Measurements from ENCODE around the gene EVC.

Gene EVC

DNA sequence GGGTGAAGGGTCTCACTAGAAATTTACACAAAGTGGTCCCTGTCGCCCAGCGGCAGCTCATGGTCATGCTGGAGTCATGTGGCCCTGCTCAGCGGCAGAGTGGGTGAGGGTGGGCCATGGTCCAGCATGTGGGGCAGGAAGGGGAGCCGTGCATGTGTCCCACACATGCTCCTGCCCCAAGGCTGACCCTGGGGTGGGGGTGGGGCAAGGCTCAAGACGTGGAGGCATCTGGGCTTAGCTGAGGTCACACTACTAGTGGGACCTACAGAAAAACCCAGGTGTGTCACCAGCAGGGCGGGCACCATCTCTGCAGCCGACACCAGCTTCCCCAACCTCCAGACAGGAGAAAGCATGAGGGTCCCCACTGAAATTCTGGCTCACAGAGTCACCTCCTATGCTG lies 42.4 kb downstream of the EVC start:
- Histone ChIP-seq H3K27me3 (ENCODE audit: low read depth, low read length) (no peaks in the 10 kb centered on the region), H3K4me2 (ENCODE audit: low read length) (peak overlapping the region; percentile 62), H3K9ac (ENCODE audit: low read length) (peak overlapping the region; percentile 33; the same call in 1 of the 2 replicates), H3K36me3 (replicated peaks; ENCODE audit: low read depth, low read length) (peaks cover 6% of the 10 kb centered on the region), H3K79me2 (ENCODE audit: low read length) (no peaks in the 10 kb centered on the region), H3K4me3 (ENCODE audit: low read length) (peak overlapping the region; percentile 32; the same call in 1 of the 2 replicates), H3K9me3 (ENCODE audit: insufficient read depth, low read length) (no peaks in the 10 kb centered on the region), H3K27ac (ENCODE audit: low read length) (peak overlapping the region; percentile 24; the same call in 1 of the 2 replicates), H2AFZ (ENCODE audit: low read depth, low read length) (no peak overlapping the region), H4K20me1 (ENCODE audit: insufficient read depth, low read length) (peaks cover under 1% of the 10 kb centered on the region; the same call in 1 of the 2 replicates), H3K4me1 (ENCODE audit: low read length) (peaks cover 20% of the 10 kb centered on the region)
- no peak for TF ChIP-seq EZH2phosphoT487 (IDR thresholded peaks at IDR 0.05; ENCODE audit: low read depth)
- TF ChIP-seq, protein P1, sequence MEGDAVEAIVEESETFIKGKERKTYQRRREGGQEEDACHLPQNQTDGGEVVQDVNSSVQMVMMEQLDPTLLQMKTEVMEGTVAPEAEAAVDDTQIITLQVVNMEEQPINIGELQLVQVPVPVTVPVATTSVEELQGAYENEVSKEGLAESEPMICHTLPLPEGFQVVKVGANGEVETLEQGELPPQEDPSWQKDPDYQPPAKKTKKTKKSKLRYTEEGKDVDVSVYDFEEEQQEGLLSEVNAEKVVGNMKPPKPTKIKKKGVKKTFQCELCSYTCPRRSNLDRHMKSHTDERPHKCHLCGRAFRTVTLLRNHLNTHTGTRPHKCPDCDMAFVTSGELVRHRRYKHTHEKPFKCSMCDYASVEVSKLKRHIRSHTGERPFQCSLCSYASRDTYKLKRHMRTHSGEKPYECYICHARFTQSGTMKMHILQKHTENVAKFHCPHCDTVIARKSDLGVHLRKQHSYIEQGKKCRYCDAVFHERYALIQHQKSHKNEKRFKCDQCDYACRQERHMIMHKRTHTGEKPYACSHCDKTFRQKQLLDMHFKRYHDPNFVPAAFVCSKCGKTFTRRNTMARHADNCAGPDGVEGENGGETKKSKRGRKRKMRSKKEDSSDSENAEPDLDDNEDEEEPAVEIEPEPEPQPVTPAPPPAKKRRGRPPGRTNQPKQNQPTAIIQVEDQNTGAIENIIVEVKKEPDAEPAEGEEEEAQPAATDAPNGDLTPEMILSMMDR (IDR thresholded peaks at IDR 0.05; ENCODE audit: low read depth, low read length), result no peak

DNA sequence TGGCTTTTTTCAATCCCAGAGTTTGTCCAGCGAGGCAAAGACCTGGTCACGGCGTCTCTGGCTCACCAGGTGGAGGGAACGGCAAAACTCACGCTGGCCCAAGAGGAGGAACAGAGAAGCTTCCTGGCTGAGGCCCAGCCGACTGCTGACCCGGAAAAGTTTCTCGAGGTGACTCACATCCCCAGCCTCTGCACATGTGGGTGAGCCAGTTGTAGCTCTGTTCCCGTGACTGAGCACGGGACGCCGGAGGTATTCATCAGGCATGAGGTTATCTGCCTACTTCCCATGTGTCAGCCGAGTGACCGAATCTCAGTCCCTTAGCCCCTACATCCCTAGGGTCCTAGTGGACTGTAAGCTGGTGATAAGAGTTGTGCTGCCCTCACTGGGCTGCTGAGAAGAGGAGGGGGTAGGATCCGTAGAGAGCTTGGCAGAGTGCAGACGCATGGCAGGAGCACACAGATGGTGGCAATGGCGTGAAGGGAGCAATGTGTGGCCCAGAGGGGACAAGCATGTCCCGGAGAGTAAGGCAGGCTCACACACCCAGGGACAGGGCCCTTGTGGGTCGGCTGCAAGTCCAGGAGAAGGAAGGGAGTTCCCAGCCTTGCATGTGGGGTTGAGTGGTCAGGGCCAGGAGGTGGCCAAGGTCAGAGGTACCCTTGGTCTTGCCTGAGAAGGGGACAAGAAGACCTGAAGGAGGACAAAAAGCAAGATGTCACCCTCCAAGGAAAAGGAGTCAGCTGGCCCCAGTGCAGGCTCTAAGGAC lies 42.9 kb downstream of the EVC start:
- H4K20me1 ChIP-seq (ENCODE audit: insufficient read depth, low read length), result peaks cover 4% of the 10 kb centered on the region
- H3K79me2 ChIP-seq (ENCODE audit: low read length), result no peaks in the 10 kb centered on the region
- H3K4me2 ChIP-seq (ENCODE audit: low read length), result peak overlapping the region; percentile 62
- TF ChIP-seq, protein P1 (IDR thresholded peaks at IDR 0.05; ENCODE audit: low read depth, low read length), result no peak
- TF ChIP-seq EZH2phosphoT487 (IDR thresholded peaks at IDR 0.05; ENCODE audit: low read depth), result no peak
- H3K27me3 ChIP-seq (ENCODE audit: low read depth, low read length), result no peaks in the 10 kb centered on the region
- peaks cover 26% of the 10 kb centered on the region for H3K4me1 ChIP-seq (ENCODE audit: low read length)
- peaks cover 6% of the 10 kb centered on the region for H3K36me3 ChIP-seq (replicated peaks; ENCODE audit: low read depth, low read length)
- H3K9me3 ChIP-seq (ENCODE audit: insufficient read depth, low read length), result no peaks in the 10 kb centered on the region
- H3K9ac ChIP-seq (ENCODE audit: low read length), result peak overlapping the region; percentile 33; the same call in 1 of the 2 replicates
- peak overlapping the region; percentile 24 for H3K27ac ChIP-seq (ENCODE audit: low read length)
- peak overlapping the region; percentile 32; the same call in 1 of the 2 replicates for H3K4me3 ChIP-seq (ENCODE audit: low read length)
- no peak overlapping the region for H2AFZ ChIP-seq (ENCODE audit: low read depth, low read length)

DNA sequence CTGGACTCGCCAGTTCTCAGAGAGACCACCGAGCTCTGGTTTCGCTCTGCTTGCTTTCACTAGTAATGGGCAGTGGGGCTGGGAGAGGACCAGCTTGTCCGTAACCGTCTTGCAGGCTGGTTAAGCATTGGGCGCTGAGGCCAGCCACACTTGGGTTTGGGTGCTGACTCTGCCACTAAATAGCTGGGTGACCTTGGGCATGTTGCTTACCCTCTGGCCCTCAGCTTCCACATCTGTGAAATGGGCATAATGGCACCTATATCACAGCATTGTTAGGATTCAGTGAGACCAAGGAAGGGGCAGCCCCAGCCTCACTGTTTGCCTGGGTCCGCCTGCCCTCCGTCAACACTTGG lies 43.5 kb downstream of the EVC start:
- Histone ChIP-seq H3K79me2 (ENCODE audit: low read length) (no peaks in the 10 kb centered on the region), H3K4me1 (ENCODE audit: low read length) (peaks cover 28% of the 10 kb centered on the region), H3K27ac (ENCODE audit: low read length) (no peak overlapping the region), H3K27me3 (ENCODE audit: low read depth, low read length) (no peaks in the 10 kb centered on the region), H3K4me2 (ENCODE audit: low read length) (no peak overlapping the region), H3K36me3 (replicated peaks; ENCODE audit: low read depth, low read length) (peaks cover 6% of the 10 kb centered on the region), H3K9ac (ENCODE audit: low read length) (no peak overlapping the region), H3K4me3 (ENCODE audit: low read length) (no peak overlapping the region), H4K20me1 (ENCODE audit: insufficient read depth, low read length) (peaks cover 10% of the 10 kb centered on the region), H2AFZ (ENCODE audit: low read depth, low read length) (no peak overlapping the region), H3K9me3 (ENCODE audit: insufficient read depth, low read length) (no peaks in the 10 kb centered on the region)
- TF ChIP-seq, protein P1 (IDR thresholded peaks at IDR 0.05; ENCODE audit: low read depth, low read length), result no peak
- no peak for TF ChIP-seq EZH2phosphoT487 (IDR thresholded peaks at IDR 0.05; ENCODE audit: low read depth)

DNA sequence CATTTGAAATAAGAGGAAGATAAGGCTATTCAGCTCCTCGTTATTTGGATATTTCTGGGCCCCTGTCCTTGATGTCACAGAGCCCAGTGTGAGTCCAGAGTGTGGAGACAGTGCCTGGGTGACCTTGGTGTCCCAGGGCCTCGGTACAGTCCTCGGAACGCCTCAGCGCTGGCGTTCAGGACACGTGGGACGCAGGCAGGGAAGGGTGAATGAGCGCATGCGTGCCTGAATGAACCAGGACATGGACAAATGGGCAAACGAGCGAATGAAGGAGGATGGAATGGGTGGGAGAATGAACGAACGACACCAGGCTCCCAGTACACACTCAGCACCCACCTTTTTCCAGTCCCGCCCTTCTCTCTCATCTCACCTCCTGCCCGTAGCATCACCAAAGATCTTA lies 44.2 kb downstream of the EVC start:
- H4K20me1 ChIP-seq (ENCODE audit: insufficient read depth, low read length), result peaks cover 13% of the 10 kb centered on the region
- H3K27ac ChIP-seq (ENCODE audit: low read length), result no peak overlapping the region
- H2AFZ ChIP-seq (ENCODE audit: low read depth, low read length), result no peak overlapping the region
- no peak overlapping the region for H3K4me2 ChIP-seq (ENCODE audit: low read length)
- H3K79me2 ChIP-seq (ENCODE audit: low read length), result no peaks in the 10 kb centered on the region
- TF ChIP-seq EZH2phosphoT487 (IDR thresholded peaks at IDR 0.05; ENCODE audit: low read depth), result no peak
- TF ChIP-seq, protein P1 (IDR thresholded peaks at IDR 0.05; ENCODE audit: low read depth, low read length), result no peak
- no peaks in the 10 kb centered on the region for H3K9me3 ChIP-seq (ENCODE audit: insufficient read depth, low read length)
- H3K4me3 ChIP-seq (ENCODE audit: low read length), result no peak overlapping the region
- H3K36me3 ChIP-seq (replicated peaks; ENCODE audit: low read depth, low read length), result peaks cover 6% of the 10 kb centered on the region
- no peaks in the 10 kb centered on the region for H3K27me3 ChIP-seq (ENCODE audit: low read depth, low read length)
- H3K9ac ChIP-seq (ENCODE audit: low read length), result no peak overlapping the region
- peaks cover 28% of the 10 kb centered on the region for H3K4me1 ChIP-seq (ENCODE audit: low read length)

Measured in OCI-LY3 (cell line).